Psoas muscle (tissue), 8 donors: ENCODE measurements around the gene VEGFA. TPM values are rescaled to one million over a fixed set of nuclear protein-coding genes. Genes with fewer than 3 reads are reported as not detected.
A peak's percentile ranks its signal among the peaks of the same experiment; 100 is the strongest.

Experiments used
- ATAC-seq, 4 donors: fragments of 200-7000 bp; cut with Tn5 transposase; one replicate each; pipeline ENCODE4 v1.9.1; 2020; ENCODE audit warnings: moderate library complexity in 3 of 4, mild to moderate bottlenecking in 2 of 4
- DNase-seq, 2 donors: peaks; one replicate each; pipeline ENCODE4 v3.0.0-alpha.2; 2020
- H3K27ac ChIP-seq: fragments of 200-600 bp; one replicate; pipeline ENCODE4 v1.8.0; 2022
- H3K27me3 ChIP-seq, 3 donors: fragments of 200-600 bp in 1 of 3; one replicate each; pipeline versions ENCODE4 v1.6.1 to v1.8.0; 2013 to 2022; ENCODE audit warnings: low read length in 2 of 3, mild to moderate bottlenecking in 2 of 3, moderate library complexity in 1 of 3; ENCODE audit not compliant: insufficient read depth in 3 of 3
- H3K36me3 ChIP-seq, 2 donors: fragments of 200-600 bp in 1 of 2; one replicate each; pipeline versions ENCODE4 v1.6.1 to v1.8.0; 2013 to 2022; ENCODE audit warnings: low read depth in 1 of 2, mild to moderate bottlenecking in 1 of 2, moderate library complexity in 1 of 2; ENCODE audit not compliant: insufficient read depth in 1 of 2
- H3K4me1 ChIP-seq: fragments of 200-600 bp; one replicate; pipeline ENCODE4 v1.8.0; 2022
- H3K4me3 ChIP-seq: fragments of 200-600 bp; one replicate; pipeline ENCODE4 v1.8.0; 2022; ENCODE audit warnings: mild to moderate bottlenecking
- H3K9me3 ChIP-seq: fragments of 200-600 bp; one replicate; pipeline ENCODE4 v1.8.0; 2022
- CTCF ChIP-seq: fragments of 200-600 bp; IDR thresholded peaks from one replicate; pipeline ENCODE4 v1.8.0; 2022; ENCODE audit warnings: antibody characterized with exemption
- WGBS, 3 donors: extraction: QIAGEN DNeasy Blood & Tissue Kit; methylation state at CpG; one replicate each; pipeline versions ENCODE4 v1.1.6 to v1.1.7; 2013; 5-methylcytosine and 5-hydroxymethylcytosine counted together
- intact Hi-C, 2 donors: fragments of 100-400 bp; cut with DNase I; formaldehyde crosslinking; loops; one replicate each; pipeline versions ENCODE4 v1.11.0 to v1.14.2; 2022
- polyA plus RNA-seq, 3 donors: library from polyadenylated mRNA; stranded (reverse); fragments of 200-250 nt; gene quantifications; one replicate each; pipeline ENCODE4 v1.2.3, GENCODE V29; 2013
- total RNA-seq, 4 donors: library from RNA; stranded (reverse); fragmentation: NEBNext Ultra II Directional in 2 of 4; extraction: Animal tissue kit (Norgen Biotek cat#: 25700) in 2 of 4; gene quantifications; one replicate each; pipeline versions ENCODE4 v1.2.1 to v1.2.4, GENCODE V29; 2021 to 2023
- donor health status: healthy with polysubstance abuse.
- donor health status: DM: no; HTN: no; CAD: no; lungs with moderate emphysema.
- donor health status: Bipolar disorder and iron deficiency.
- donor health status: healthy.
- donor health status: DM: yes; HTN: yes; CAD: no.
- donor health status: DM: no; HTN: no; CAD: no.
- donor health status: DM: no; HTN: no; CAD: no.
- donor health status: DM: yes; HTN: yes; CAD: no.

Gene VEGFA
- total and polyA plus RNA-seq, 7 donors: 78.1 to 345 (median 132) TPM

GRCh38 chr6:43746613-43747102, 23.4 kb upstream of the VEGFA start:
- intact Hi-C loops: no loop called here
- 39 to 46% (median 40%) methylated on average over 13 of the region's 13 CpGs for WGBS, 3 donors
- Histone ChIP-seq H3K4me1 (no peaks in the 10 kb centered on the region), H3K4me3 (no peak overlapping the region), H3K9me3 (no peaks in the 10 kb centered on the region), H3K27me3 (no peaks in the 10 kb centered on the region), H3K36me3 (no peaks in the 10 kb centered on the region), H3K27ac (no peak overlapping the region)
- DNase-seq (peak in 1 of 2 donors; percentile 43), ATAC-seq (peak in 1 of 4 donors; percentile 24)
- TF ChIP-seq CTCF: no peak

GRCh38 chr6:43747784-43748183, 22.2 kb upstream of the VEGFA start:
- no peak for TF ChIP-seq CTCF
- H3K27ac ChIP-seq: no peak overlapping the region
- no peak for DNase-seq
- H3K4me3 ChIP-seq: no peak overlapping the region
- no peaks in the 10 kb centered on the region for H3K4me1 ChIP-seq
- no peak for ATAC-seq
- no peaks in the 10 kb centered on the region for H3K9me3 ChIP-seq
- no peaks in the 10 kb centered on the region for H3K36me3 ChIP-seq
- intact Hi-C loops: no loop called here
- WGBS, 3 donors: 60 to 65% (median 62%) methylated on average over 4 of the region's 4 CpGs
- H3K27me3 ChIP-seq: no peaks in the 10 kb centered on the region

GRCh38 chr6:43748765-43749164, 21.2 kb upstream of the VEGFA start:
- Histone ChIP-seq H3K9me3 (no peaks in the 10 kb centered on the region), H3K27me3 (no peaks in the 10 kb centered on the region), H3K36me3 (no peaks in the 10 kb centered on the region), H3K27ac (no peak overlapping the region), H3K4me3 (no peak overlapping the region), H3K4me1 (no peaks in the 10 kb centered on the region)
- DNase-seq (no peak), ATAC-seq (no peak)
- no peak for TF ChIP-seq CTCF
- WGBS, 3 donors: 97 to 100% (median 98%) methylated on average over 2 of the region's 2 CpGs
- intact Hi-C loops: no loop called here

- ATAC-seq (no peak), DNase-seq (no peak)
- Histone ChIP-seq H3K27ac (no peak overlapping the region), H3K36me3 (no peaks in the 10 kb centered on the region), H3K27me3 (no peaks in the 10 kb centered on the region), H3K9me3 (no peaks in the 10 kb centered on the region), H3K4me1 (no peaks in the 10 kb centered on the region), H3K4me3 (no peak overlapping the region)
- no peak for TF ChIP-seq CTCF
- intact Hi-C loops: no loop called here
- 62 to 80% (median 77%) methylated on average over 2 of the region's 2 CpGs for WGBS, 3 donors
Observed at GRCh38 chr6:43749461-43749860, 20.6 kb upstream of the VEGFA start.

- H3K4me1 ChIP-seq: no peaks in the 10 kb centered on the region
- no peaks in the 10 kb centered on the region for H3K9me3 ChIP-seq
- WGBS, 3 donors: 87 to 90% (median 88%) methylated on average over 3 of the region's 3 CpGs
- H3K36me3 ChIP-seq: no peaks in the 10 kb centered on the region
- TF ChIP-seq CTCF: no peak
- H3K27ac ChIP-seq: no peak overlapping the region
- intact Hi-C loops: no loop called here
- no peaks in the 10 kb centered on the region for H3K27me3 ChIP-seq
- H3K4me3 ChIP-seq: no peak overlapping the region
- DNase-seq: no peak
- no peak for ATAC-seq
Observed at GRCh38 chr6:43750622-43751021, 19.4 kb upstream of the VEGFA start.
